Stimulated activated CD8-positive, alpha-beta memory T cell treated with anti-CD3 and anti-CD28 coated beads, Interleukin-7, amount 100 ng/mL, for 4 hours (primary cell): ENCODE results near the gene RAP1GAP.
"Not testable (repeated sequence)": the region's sequence is repeated elsewhere in the genome, so short reads cannot be mapped to it uniquely, and the experiment has no call there.

Experiments used
- DNase-seq, 2 donors: peaks; one replicate each; pipeline ENCODE4 v3.0.0-alpha.2; 2020; ENCODE audit warnings: low read depth in 2 of 2

RAP1GAP gene

DNA sequence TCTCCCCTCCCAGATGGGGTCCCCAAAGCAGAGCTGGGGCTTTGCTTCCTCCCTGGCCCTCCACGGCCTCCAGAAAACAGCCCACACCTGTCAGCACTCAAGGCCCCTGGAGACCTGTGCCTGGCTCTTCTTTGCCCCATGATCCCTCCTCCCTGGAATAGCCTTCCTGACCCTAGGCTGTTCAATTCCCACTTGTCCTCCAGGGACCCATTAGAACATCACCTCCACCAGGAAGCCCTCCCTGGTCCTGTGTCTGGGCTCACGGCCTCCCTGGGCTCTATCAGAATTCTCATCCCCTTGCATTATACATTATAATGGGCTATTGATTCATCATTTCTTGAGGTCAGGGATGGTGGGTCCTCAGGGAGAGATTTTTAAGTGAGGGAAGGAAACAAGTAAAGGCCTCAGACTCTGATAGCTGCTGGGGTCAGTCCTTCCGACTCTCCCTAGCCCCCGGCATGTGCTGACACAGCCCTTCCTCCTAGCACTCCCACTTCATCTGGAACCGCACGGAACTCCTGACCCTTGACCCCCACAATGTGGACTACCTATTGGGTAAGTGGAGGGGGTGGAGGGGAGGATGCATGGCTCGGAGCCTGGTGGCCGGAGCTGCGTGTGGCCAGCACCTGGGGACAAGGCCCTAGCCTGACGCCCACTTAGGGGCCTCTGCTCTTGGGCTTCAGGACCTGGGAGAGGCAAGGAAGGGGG, 99.2 kb downstream of the RAP1GAP start:
- DNase-seq: no peak

DNA sequence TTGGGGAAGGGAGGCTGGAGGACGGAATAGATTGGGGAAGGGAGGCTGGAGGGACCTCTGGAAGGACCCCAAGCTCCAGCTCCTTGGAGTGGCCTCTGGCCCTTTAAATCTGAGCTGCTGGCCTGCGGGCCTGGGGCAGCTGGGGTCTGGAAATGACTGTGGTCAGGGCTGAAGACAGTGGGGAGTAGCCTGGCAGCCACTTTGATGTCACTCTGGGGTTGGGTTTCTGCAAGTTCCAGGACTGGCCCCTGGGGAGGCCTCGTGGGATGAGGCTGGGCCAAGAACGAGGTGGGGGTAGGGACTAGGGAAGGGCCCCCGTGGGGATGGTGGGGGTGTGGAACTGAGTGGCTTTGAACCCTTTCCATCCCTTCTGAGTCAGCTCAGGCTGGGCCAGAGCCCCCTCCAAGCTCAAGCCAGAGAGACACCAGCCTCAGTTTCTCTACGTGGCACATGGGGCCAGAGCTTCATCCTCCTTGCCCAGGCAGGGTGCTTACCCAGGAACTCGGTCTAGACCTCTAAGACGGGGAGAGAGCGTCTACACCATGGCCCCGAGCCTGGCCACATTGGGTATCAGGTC, 100.3 kb downstream of the RAP1GAP start:
- DNase-seq: no peak

DNA sequence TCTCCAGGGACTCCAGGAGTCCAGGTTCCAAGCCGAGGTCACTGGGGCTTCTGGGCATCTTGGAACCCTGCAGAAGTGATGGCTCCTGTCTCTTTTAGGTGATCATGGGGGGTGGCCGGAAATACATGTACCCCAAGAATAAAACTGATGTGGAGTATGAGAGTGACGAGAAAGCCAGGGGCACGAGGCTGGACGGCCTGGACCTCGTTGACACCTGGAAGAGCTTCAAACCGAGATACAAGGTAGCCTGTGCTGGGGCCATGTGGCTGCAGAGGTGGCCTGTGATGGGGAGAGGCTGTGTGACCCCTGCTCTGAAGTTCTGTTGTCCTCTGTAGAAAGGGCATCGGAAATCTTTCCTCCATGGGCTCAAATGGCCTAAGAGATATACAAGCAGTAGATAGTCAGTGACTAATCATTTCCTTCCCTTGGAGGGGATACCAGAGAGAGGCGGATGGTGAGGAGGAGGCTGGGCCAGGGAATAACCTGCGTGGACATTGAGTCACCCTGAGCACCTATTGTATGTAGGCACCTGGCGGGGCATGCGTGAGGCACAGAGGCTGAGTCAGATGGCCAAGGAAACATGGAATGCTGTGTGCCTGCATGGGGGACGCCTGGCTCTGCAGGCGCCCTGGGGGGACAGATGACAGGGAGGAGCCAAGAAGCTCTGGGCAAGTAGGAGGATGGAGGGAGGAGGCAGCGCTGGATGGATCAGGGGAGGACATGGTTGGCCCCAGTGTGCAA, 101.0 kb downstream of the RAP1GAP start:
- DNase-seq: no peak

DNA sequence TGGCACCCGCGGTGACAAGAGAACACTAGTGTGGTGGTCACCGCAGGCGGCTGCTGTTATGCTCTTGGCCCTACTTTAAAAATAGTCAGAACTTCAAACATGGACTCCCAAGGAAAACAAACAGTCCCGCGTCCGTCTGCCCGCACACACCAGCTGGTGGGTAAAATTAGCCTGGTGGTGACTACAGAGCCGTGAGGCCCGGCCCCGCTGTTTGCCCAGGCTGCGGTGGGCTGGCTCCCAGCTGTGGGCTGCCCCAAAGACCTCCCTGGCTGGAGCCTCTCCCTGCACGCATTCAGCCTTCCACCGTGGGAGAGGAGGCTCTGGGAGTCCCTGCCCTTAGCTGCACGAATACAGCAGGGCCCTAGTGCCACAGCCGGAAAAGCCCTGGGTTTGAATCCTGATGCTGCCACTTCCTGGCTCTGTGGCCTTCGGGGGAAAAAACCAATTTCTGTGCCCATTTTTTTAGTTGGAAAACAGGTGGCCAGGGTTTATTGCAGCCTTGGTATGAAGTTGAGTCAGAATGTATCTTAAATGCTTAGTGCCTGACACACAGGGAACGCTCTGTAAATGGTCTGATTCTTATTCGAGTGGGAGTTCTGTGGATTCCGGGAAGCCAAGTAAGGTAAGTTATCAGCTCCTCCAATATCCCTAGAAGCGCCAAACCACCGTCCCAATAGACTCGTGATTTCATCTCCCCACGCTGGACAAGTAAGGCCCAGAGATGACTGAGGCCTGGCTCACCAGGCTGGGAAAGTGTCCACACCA, 101.7 kb downstream of the RAP1GAP start:
- DNase-seq: no peak

DNA sequence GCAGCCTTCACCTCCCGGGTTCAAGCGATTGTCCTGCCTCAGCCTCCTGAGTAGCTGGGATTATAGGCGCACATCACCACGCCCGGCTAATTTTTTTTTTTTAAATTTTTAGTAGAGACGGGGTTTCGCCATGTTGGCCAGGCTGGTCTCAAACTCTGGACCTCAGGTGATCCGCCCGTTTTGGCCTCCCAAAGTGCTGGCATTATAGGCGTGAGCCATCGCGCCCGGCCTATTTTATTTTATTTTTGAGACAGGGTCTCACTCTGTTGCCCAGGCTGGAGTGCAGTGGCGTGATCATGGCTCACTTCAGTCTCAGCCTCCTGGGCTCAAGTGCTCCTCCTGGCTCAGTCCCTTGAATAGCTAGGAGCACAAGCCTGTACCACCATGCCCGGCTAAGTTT, 102.8 kb downstream of the RAP1GAP start:
- DNase-seq: not testable (repeated sequence)

DNA sequence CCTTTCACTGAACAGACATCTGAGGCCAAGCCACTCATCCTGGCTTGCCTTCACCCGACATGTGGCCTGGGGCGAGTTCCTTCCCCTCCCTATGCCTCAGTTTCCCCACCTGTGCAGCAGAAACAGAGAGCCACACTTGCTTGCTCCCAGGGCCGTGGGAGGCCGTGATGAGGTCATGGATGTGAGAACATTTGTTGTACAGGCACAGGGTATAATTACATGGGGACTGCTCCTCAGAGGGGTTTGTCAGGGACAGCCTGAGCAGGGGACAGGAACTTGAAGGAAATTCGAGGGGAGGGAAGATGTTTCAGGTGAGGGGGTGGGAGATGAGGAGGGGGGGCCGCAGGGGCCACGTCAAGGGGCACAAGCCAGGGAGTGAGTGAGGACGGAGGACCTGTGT, 103.9 kb downstream of the RAP1GAP start:
- DNase-seq: no peak

DNA sequence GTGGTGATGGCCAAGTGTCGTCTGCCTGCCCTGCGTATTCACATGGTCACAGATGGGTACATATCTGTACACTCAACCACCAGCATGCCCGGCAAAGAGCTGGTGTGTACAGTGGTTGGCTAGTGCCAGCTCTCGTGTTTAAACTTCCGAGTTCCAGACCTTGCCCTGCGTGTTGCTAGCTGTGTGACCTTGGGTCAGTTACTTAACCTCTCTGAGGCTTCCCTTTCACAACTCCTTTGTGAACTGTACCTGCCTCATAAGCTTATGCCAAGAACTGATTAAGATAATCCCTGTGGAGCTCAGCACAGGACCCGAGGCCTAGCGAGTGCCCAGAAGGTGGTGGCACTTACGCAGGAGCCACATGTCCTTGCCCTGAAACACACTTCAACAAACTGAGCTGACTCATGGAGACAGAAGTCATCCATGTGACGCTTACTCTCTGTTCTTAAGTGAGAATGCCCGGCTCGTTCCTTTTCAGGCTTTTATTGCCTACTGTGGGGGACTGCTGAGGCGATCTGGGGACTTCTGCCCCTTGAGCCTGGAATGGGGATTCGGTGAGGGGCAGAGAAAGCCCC, 104.5 kb downstream of the RAP1GAP start:
- no peak for DNase-seq

DNA sequence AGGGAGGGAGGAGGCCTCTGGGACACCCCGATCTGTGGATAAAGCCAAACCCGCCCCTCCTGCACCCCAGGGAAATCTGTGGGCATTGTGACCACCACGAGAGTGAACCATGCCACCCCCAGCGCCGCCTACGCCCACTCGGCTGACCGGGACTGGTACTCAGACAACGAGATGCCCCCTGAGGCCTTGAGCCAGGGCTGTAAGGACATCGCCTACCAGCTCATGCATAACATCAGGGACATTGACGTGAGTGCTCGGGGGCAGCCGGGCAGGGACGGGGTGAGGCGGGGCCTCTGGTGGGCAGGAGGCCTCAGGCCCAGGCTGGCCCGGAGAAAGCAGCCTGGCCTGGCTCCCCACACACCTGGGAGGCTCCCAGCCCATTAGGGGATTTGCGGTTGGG, 105.2 kb downstream of the RAP1GAP start:
- no peak for DNase-seq

DNA sequence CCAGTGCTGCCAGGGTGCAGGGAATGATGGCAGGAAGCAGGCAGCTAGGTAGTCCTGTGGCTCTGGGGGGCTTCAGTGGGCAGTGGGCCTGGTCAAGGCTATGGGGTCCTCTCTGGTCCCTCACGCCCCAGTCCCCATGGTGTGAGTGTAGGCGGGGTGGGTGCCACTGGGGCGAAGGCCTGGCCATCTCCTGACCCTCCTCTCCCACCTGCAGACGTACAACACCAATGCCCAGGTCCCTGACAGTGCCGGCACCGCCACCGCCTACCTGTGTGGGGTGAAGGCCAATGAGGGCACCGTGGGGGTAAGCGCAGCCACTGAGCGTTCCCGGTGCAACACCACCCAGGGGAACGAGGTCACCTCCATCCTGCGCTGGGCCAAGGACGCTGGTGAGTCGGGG, 106.3 kb downstream of the RAP1GAP start:
- no peak for DNase-seq

DNA sequence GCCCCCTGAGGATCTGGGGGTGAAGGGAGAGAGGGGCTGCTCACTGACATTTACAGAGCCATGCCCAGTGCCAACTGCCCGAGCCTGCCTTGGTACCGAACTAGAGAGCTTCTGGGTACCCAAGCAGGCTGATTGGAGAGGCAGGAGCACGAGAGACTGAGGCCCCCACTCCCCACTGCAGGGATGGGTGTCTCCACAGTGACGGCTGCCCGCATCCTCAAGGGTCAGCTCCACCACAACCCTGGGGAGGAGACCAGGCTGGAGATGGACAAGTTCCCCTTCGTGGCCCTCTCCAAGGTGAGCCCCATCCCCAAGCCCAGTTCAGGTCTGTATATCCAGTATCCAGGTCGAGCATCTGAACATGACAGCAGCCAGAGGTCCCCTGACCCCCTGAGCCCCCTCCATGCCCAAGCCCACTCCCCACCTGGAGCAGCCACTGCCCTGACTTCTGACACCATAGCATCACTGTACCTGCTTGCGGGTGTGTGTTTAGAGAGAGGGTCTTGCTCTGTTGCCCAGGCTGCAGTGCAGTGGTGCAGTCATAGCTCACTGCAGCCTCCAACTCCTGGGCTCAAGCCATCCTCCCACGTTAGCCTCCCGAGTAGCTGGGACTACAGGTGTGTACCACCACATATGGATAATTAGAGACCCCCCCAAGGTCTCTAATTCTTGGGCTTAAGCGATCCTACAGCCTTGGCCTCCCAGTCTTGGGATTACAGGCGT, 108.1 kb downstream of the RAP1GAP start:
- no peak for DNase-seq

DNA sequence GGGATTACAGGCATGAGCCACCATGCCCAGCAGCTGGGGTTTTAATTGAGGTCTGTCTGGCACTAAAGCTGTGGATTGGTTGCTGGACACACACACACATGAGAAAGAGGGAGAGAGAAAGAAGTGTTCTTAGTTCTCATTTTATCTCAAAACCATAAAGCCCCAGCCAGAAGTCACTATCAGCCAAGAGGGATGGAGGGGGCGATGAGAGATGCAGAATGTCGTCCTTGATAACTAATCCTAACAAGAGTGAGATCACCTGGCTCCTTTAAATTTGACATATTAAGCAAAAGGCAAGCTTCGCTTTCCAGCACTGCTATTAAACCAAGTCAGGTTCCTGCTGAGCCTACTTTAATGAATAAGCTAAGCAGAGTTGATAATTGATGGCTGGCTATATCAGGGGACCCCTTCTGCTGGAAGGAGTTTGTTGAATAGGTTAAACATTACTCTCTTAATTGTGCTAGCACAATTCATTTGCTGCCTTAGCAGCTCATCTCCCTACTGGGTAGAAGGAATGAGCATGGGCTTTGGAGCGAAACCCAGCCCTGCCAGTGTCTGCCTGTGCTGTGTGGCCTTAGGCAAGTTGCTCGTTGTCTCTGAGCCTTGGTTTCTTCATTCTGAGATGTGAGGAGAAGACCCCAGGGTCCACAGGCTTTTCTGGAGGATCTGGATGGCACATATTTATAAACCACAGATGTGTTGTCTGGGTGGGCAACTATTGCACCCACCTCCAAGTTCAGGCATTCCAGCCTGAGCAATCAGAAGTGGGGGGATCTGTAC, 109.2 kb downstream of the RAP1GAP start:
- DNase-seq: no peak

DNA sequence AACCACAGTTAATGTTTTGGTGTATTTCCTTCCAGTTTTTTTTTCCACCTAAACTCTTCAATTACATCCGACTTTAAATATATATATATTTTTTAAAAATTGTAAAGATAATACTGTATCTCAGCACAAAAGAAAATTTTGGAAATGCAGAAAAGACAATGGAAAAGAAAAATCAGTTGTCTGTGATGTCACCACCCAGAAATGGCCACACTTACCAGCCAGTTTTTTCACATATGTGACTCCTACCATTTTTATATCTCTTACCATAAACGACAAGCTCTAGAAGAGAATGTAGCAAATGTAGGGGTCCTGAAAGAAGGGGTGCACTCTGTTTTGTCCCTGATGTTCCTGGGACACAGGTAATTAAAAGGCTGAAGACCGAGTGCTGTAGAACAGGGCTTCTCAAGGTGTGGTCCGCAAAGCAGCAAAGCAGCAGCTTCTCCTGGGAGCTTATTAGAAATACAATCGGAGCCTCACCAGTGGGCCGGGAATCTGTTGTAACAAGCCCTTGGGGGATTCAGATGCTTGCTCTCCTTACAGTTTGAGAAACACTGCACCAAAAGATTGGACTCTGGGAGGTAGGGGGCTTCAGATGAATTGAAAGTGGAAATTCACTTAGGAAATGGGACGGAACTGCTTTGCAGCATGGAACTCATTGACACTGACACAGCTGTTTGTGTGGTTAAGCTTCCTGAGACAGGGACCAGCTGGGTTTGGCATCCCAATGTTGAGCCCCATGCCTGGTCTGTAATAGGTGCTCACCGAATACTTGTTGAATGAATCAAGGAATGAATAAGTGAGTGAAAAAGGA, 115.8 kb downstream of the RAP1GAP start:
- DNase-seq: no peak

DNA sequence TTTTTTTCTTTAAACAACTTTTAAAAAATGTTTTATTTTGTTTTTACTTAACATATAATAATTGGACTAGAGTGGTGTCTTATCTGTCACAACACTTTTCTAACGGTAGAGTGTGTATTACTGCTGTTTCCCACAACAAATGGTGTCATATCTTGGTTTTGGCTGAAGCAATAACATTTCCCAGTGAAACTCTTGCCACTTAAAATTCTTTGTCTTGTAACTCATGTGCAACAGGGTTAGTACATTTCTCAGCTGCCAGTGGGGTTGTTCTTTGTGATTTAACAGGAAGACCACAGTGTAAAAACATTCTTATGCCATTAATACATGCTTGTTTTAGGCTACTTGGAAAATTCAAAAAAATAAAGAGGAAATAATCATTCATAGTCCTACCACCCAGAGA, 116.4 kb downstream of the RAP1GAP start:
- DNase-seq: no peak

DNA sequence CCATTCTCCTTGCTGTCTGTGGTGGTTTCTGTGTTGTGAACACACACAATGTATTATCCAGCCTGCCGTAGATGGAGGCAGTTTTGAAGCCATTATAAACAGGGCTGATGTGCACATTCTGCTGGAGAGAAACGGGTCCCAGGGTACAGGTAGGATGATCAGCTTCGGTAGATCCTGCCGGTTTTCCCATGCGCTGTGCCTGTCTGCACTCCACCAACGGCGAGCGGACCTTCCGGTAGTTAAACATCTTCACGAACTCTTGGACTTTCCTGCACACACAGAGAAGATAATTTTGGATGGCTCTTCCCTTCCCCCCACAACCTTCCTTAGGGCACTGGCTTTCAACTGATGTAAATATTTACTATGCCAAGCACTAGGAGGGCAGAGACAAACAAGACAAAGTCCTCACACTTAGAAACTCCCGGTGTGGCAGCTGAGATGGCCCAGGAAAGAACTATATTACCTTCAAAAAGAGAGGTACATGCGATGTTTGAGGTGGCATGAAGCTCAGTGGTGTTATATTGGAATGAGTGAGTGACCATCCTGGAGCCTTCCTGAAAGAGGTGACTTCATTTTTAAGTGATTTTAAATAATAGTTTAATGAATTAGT, 118.2 kb downstream of the RAP1GAP start:
- DNase-seq: no peak

DNA sequence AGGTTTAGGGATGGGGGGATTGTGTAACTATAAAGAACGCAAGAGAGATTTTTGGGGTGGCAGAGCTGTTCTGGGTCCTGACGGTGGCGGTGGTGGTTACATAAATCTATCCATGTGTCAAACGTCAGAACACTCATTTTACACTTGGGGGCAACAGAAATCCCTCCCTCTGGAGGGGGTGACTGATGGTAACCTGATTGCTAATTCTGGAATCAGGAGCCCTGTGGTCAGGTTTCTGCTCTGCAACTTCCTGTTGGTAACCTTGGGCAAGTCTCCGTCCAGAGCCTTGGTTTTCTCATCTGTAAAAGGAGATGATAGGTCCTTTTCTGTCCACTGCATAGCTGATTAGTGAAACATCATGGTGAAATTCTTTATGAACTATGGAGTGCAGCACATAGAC, 119.1 kb downstream of the RAP1GAP start:
- DNase-seq: no peak

DNA sequence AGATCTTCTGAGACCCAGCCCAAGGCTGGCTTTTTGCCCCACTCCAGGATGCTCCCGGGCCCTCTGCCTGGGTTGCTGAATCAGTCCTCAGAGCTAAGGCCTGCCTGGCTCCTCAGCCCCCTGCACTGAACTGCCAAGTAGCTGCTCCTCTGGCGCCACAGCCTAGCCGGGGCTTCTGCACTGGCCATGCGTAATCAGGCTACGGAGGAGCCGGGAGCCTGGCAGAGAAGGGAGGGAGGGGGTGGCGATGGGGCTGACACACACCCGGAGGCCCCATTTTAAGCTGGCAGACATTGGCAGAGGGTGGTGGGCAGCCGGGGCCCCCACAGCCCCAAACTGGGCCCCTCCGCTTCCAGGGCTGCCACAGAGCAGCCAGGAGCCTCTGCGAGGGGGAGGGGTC, 121.3 kb downstream of the RAP1GAP start:
- no peak for DNase-seq
